ENCODE results near the gene OTX2.

OTX2 gene

GRCh38 chr14:56810147-56810719 is at the start of gene OTX2:
TSS of gene OTX2 (minus strand) at chr14:56810479. CDS start at chr14:56805456, 5,023 bp downstream.
- DNase-seq, result no peak

GRCh38 chr14:56858422-56858821 is 48.1 kb upstream of the OTX2 start:
- DNase-seq, result no peak

DNA sequence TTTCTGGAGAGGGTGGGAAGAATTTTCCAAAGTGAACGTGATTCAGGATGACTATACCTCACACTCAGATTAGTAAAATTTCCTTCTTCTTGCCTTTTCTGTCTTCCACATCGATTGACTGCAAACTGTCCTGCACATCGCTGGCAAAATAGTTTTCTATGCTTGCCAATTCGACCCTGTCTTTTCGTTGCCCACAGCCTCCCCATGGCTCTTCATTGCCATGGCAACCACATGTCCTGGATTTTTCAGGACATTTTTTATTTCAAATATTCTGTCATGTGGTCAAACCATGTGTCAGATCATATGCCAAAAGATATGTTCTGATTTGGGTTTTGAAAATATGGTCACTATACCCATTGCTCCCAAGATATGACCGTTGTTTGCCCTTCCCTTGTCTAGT is 46.9 kb upstream of the OTX2 start:
- DNase-seq, result no peak

- no peak for DNase-seq
These were observed 45.7 kb upstream of the OTX2 start for GRCh38 chr14:56855891-56856461.

- no peak for DNase-seq
These were observed 44.0 kb upstream of the OTX2 start for GRCh38 chr14:56854325-56854724.

DNA sequence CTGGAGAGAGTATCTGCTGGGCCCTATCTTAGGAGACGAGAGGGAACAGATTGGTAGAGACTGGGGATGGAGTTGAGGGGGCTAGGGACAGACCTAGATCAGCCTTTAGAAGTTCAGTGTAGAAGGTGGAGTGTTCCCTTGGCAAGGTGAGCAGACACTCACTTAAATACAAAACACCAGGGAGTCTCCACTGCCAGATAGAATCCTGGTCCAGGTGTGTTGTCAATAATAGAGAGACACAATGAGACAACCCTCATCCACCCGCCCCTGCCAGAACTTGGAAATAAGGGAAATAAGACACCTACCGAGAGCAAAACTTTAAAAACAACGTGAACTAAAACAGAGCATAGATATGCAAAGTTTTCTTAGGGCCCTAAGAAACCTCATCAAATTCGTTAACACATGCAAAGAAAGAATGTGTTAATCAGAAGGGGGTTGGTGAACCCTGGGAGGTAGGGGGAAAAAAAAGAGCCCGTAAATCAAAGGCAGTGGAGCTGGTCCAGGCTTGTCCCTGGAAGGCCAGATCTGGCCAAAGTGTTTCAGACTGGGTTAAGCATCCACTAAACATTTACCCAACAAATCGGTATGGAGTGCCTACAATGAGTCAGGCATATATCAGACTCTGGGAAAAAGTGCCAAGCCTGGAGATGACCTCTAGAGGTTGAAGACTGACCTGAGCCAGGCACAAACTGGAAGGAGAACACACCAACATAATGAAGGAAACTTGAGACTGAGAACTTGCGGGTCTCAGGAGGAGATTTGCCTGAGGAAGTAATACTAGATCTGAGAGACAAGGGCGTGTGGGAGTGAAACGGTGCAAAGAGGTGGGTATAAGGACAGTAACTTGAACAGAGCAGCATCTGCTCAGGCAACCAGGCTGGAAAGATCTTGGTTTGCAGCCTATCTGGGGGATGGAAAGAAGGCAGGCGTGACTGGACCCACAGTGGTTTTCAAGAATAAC is 37.0 kb upstream of the OTX2 start:
- no peak for DNase-seq

DNA sequence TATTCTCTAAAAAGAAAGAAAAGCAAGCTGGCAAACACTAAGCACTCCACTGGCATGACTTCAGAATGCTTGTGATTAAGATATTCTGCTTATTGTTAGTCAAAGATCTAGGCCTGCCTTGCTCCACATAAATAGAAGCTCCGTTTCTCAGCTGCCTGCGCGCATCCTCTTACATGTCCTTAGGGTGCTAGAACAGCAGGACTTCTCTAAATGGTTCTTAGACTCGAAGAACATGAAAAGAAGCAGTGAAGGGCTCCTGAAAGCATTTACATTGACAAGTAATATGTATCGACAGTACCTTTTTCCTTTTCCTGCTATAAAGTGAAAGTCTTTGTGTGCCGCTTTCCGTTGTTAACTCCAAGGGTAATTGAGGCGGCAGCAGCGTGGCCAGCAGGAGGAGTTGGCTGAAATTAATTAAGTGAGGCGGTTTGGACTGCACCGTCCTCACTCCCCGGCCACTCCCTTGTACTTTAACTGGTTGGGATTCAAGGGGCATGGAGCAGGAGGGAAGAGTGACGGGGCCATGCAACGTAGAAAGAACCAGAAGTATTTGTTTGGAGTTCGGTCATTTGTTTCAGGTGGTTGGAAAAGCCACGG is 34.2 kb upstream of the OTX2 start:
- DNase-seq, result no peak

GRCh38 chr14:56841611-56842010 is 31.3 kb upstream of the OTX2 start:
- DNase-seq, result no peak

- no peak for DNase-seq
These were observed 29.9 kb upstream of the OTX2 start for GRCh38 chr14:56840221-56840620.

GRCh38 chr14:56829151-56829550 is 18.9 kb upstream of the OTX2 start:
- no peak for DNase-seq

DNA sequence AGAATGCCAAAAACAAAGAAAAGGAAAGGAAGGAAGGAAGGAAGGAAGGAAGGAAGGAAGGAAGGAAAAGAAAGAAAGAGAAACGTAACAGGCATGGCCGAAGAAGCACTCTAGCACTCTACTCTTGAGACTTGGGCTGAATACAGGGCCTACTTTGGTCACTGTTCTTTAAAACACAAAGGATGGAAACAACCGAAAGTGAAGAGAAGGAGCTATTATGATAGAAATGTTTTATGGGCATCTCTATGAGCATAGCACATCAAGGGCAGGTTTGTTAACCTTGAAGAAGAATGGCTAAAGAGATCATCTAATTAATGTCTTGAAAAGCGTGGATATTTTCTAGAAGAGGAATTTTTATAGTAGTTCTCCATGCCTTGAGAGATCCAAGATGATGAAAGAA is 15.9 kb upstream of the OTX2 start:
- no peak for DNase-seq

- DNase-seq, result no peak
These were observed 11.7 kb upstream of the OTX2 start for GRCh38 chr14:56821805-56822610.

- DNase-seq, result no peak
These were observed 10.9 kb upstream of the OTX2 start for GRCh38 chr14:56821177-56821576.

DNA sequence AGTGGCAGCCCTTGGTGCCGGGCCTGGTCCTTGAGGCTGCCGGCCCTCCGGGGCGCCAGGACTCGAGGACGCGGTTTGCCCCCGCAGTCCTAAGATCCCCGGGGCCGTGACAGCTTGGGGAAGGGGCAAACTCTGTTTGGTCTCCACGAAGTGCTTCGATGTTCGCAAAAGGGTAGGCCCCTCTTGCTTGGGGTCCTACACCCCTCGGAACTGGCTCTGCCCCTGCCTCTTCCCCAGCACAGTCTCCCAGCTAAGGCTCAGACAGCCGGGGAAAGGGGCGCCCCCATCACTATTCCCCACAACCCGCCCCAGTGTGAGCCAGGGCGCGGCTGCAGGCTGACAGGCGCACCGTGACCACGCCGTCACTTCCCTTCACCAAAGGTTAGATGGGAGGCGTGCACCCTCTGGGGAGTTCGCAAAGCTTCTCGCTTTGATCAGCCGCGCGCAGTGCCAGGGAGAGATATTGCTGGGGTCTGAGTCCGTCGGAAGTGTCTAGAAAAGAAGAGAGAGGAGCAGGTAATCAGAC is 7.2 kb upstream of the OTX2 start:
- DNase-seq, result no peak

DNA sequence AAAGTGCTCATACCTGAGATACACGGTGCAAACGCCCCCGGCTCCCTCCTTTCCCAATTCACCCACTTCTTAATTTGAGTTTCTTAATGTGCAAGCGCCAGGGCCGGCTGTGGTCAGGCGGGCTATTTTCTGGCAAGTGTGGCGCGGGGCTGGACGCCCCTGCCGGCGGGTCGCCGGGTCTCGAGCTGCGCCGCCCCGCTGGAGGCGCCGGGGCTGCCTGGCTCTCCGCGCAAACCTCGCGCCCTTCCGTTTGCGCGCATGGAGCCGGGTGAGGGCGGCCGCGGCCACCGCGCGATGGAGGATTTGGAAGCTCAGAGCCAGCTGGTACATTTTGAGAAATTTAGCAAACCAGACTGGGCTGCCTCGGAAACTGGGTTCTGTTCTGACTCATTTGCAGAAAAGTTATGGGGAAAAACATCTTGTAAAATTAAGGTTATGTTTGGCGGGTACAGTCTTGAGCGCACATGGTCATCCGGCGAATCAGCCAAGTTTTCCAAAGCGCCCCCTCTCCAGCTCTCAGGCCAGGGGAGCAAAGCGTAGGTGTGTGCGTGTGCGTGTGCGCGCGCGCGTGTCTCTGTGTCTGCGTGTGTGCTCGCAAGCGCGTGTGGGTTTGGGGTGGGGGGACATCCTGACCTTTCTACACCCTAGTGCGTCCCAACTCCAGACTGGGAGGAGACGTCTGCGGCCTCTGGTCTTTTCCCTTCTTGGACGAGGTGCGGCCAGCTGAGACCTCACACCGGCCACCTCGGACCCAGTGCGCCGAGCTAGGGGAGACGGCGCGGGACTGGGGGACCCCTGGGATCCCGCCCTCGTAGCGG is 6.5 kb upstream of the OTX2 start:
- DNase-seq, result no peak

GRCh38 chr14:56815745-56816144 is 5.5 kb upstream of the OTX2 start:
- DNase-seq, result no peak

DNA sequence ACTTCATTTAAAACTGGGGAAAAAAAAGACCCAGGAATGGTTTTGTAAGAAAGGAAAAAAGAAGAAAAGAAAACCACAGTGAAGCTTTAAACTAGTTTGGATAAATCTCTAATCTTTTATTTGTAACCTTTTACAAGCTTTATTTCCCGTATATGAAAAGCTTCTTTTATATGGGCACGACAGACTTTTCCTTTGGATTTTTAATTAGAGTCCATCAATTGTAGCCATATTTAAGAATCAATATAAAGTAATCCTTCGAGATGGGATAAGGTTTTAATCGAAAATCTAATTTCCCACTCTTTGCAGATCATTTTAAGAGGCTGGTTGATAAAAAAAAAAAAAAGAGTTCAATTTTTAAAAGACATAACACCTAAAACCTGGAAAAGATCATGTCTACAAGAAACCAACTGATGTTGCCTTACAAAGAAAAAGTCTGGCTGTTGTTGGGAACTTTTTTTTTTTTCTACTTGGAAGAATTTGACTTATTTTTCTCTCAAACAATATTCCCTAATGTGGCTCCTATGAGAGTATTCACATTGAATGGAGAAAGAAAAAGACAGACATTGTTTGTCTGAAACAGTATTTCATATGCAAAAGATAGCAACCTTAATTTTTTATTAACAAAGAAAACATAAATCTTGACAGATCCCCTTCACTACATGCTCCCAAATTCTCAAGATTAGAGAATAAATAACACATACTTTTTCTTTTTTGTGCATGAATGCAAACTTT is 4.9 kb upstream of the OTX2 start:
- DNase-seq, result no peak

DNA sequence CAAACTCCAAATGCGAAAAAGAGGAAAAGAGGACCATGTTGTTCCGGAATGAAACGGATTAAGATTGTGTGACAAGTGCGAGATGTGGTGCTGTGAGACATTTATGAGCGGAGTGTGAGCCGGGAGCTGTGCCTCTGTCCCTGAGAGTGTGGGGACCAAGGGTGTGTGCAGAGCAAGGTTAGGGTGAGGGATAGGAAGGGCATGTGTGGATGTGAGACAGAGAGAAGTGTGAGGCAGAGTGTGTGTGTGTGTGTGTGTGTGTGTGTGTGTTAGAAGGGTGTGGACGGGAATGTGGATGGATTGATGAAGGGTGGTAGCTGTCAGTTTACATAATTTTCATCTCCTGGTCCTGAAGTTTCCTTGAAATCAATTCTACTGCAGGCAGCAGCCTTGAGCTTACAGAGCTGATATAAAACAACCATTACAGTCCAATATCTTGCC is 4.3 kb upstream of the OTX2 start:
- DNase-seq, result no peak

DNA sequence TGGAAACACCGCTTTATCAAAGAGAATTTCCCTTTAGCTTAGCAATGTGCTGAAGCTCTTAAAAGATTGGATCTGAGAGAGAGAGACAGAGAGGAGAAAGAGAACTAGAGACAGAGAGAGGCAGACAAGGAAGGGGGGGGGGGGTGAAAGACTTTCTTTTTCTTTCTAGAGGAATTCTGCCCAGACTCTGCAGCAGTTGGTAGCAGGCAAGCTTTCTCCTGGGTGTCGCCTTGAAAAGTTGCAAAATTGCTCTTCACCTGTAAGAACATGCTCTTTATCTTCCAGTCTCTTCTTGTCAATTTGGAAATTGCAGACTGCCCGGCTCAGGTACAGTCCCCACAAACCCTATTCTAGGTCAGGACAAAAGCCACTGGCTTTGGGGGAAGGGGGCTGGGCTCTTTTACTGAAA is 2.9 kb upstream of the OTX2 start:
- no peak for DNase-seq

- no peak for DNase-seq
These were observed 2.3 kb upstream of the OTX2 start for GRCh38 chr14:56812364-56813141.
